GM12872 (cell line): Measurements from ENCODE around the gene HIF1A.

Experiments
- CTCF ChIP-seq: IDR thresholded peaks from 3 replicates; pipeline ENCODE4 v1.5.1; 2011; ENCODE audit warnings: low read depth, mild to moderate bottlenecking, low read length, moderate library complexity; ENCODE audit not compliant: insufficient read depth

Gene HIF1A

GRCh38 chr14:61797309-61797708 is 102.0 kb downstream of the HIF1A start:
- no peak for TF ChIP-seq CTCF
